ENCODE results near the gene LRRC75A.
A peak's percentile ranks its signal among the peaks of the same experiment; 100 is the strongest.

Gene LRRC75A

DNA sequence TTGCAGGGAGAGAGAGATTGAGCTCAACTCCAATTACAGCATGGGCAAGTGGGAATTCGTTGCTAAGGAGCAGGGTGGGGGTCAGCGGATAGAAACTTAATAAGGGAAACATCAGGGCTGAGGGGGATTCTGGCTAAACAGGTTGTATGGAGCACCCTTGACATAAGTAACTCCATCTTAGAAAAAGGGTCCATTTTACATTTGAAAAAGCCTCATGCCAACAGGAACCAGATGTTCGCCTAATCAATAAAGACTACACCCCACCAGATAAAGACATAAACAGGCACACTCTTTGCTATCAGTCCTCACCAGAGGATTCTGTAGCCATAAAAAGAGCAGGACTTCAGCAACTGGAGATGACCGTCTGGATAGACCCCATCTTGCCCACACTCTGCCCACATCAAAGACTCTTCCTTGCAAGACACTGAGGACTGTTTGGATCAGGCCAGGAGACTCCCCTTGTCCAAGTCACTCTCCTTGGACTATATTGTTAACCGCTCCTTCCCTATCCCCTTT lies 1.6 kb upstream of the LRRC75A start:
- DNase-seq = no peak

DNA sequence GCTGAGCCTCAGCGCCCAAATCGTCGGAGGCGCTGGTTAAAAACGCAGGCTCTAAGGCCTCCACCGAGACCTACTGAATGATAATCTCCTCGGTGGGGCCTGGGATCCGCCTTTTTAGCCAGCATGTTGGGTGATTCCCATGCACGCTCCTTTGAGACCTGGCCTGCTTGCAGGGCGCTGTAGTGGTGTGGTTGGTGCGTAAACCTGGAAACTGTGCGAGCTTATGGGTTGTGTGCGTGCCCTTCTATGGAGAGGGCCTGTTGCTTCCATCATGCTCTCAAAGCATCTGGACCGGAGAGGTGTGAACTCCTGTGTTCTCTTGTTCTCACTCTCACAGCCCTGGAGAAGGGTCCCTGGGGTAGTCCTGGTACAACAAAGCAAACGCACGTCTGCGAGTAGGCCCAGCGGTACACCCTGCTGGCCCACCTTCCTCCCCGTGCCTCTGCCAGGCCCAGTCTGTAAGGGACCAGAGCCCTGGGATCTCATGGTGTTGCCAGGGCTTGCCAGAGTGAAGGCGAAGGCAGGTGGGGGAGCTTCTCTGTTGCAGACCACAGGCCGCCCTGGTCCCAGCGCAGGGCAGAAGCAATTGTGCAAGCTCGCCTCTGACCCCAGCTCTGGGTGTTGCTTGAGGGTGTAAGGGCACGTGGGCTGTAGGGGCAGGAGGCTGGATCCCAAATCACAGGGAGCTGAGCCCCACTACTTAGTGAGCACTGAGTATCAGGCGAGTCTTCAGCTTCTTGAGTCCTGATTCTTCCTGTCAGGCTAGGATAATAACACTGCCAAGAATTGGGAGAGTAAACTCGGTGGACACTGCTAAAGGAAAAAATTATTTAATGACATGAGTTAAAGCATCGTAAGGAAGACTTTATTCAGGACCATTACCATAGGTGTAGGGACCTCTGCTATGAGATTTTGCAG lies 879 bp upstream of the LRRC75A start:
- no peak for DNase-seq

DNA sequence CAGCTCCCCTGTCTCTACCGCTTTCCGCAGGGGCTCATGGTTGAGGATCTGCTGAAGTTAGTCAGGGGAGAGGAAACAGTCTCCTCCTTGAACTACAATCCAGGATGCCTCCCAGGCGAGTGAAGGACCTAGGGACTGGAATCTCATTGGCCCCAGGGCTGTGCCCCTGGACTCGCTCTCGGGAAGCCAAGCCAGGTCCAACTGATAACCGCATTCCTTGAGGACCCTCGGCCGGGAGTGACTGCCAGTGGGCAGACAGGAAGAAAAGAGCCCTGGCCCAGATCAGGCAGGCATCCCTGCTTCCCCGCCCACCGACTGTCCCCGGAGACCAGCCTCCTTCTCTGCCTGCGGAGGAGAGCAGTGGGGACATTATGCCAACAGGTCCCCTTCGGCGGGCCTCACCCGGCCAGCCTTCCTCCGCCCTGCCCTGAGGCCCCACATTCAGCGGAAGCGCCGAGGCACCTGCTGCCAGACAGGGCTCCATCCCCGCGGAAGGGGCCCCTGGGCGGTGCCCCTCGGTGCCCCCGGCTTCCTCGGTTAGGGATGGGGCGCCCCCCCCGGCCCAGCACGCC lies 776 bp downstream of the LRRC75A start:
- peak in 1 of 4 experiments; percentile 12 for DNase-seq

DNA sequence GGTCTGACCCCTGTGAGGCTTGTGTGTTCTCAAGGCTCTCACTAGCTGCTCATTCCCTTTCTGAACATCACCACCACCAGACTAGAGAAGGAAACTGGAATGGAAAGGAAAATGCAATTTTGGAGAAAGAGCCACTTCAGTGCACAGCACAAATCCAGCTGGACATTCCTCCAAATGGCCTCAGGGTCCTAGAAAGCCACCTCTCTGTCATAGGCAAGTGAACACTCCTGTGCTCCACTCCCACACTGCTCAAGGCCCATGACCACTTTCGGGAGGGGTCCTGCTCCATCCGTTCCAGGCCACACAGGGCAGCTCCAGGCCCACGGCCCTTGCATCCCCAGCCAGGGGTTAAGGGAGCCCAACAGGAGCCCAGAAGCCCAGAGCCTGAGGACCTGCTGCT lies 2.6 kb downstream of the LRRC75A start:
- DNase-seq = no peak

DNA sequence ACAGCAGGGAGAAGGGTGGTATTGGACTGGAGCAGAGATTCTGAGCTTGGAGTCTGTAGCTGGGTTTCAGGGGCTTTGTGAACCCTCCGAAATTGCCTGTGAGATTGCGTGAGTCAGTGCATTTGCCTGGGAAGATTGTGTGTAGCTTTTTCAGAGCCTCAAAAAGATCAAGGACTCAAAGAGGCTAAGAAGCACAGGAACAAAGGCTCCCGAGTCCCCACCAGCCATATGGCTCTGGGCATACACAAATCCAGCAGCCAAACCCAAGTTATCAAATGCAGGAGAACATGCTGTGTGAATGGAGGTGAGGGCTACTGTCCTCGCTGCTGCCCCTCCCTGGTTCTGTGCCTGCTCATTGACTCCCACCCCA lies 3.0 kb downstream of the LRRC75A start:
- DNase-seq = no peak

DNA sequence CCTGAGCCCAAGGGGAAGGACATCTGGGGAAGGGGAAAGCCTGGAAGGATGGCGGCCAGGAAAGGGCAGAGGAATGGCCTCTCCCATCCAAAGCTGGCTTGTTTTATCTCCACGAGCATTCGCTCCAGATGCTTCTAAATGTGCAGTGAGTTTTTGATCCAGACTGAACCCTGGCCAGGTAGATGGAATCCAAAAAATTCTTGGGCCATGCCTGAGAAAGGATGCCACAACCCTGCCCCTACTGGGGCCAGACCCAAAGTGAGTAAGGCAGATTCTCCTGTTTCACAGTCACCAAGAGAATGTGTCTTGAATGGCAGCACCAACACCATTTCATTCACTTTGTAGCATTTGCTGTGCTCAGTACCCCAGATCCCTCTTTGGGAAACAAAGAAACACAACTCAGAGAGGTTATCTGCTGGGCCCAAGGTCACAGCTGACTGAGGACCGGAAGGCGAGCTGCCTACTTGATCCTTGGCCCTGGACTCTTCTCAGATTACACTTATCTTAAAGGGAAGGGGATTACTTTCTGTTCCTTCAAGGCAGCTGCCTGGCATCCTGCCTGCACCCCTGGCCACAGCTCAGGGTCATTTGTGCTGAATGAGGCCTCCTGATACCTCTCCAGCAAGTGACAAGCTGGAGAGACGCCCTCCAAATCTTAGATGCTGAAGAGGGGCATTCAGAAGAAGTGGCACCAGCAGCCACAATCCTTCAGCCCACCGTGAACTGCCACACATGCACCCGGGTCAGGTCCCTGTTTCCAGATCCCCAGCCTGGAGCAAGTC lies 3.6 kb downstream of the LRRC75A start:
- no peak for DNase-seq

DNA sequence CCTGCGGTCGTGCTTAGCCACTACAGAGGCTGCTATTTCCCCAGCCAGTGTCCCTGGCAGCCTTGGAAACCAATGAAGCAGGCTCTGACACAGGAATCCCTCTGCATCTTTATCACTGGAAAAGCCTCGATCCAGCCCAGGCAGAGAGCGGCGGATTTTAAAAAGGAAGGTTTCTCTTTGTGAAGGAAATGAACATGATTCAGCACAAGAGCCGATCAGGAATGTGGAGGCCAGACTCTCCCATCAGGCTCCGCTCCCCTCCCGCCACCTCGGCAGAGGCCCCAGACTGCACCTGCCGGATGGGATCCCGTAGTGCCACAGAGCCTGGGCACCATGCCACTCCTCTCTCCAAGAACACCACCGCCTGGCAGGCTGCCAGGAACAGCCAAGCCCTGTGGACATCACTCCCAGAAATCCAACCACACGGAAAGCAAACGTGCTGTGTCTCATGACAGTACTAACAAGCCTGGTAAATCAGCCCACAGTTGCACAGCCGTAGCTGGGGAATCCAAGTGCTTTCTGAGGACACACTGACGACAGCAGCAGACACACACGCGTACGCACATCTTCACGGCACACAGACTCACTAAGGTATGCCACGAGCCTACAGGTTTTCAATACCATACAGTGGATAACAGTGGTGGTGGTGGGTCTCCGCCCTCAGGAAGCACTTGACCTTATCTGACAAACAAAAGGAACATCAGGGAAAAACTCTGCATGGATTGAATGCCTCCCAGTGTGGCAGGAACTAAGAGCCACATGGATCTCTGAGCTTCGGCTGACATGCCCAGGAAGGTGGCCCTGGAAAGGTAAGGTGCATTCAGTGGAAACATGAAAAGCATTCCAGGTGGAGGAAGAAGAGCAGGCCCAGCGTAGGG lies 5.4 kb downstream of the LRRC75A start:
- no peak for DNase-seq

DNA sequence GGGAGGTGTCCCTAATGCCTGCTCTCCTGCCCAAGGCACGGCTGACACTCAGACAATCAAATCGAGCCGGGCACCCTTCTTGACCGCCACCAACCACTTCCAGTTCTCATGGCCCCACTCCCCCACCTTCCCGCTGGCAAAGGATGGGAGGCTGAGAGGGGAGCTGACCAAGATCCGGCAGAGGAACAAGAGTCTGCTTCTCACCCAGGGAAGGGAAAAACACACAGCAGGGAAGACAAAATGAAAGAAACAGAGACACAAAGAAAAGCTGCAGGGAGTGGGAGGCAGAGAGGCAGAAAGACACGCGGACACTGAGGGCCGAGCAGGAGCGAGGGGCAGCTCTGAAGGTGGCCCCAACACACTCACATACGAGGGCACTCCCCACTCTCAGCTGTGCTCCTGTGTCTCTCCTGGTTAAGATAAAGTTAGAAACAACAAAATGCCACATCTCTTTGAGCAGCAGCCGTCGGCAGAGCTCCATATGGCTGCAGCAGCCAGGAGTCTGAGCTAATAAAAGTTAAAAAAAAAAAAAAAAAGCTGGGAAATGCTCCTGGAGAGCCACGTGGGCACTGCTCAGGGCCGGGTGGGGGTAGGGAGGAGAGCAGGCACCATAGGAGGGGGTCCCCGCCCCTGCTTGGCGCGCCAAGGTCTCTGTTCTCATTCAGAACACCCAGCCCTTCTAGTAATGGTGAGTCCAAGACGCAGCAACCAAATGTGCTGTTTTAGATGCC lies 7.4 kb downstream of the LRRC75A start:
- DNase-seq = no peak

DNA sequence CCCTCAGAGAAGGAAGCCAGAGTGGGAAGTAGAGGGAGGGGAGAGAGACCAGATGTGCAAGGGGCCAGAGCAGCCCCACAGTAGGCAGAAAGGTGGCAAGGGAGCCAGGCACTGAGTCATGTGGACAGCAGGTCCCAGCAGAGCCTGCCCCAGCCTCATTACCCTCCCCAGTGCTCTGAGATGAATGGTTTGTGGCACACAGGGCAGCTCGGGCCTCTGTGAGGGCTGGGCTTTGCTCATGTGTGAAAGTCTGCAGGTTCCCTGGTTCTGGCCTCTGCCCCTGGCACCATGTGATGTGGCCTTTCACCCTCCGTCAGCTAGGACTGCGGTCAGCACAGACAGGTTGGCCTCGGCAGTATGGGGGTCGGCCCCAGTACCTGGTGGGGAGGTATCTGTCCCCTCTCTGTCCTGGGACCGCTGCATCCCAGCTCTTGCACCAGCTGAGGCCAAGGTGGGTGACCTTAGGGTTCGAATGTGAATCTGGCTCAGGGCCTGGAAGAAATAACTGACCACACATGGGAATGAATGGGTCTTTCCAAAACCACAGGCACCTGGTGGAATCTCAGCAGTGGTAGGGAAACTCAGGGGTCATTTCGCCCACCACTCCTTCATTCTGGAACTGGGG lies 8.9 kb downstream of the LRRC75A start:
- no peak for DNase-seq

DNA sequence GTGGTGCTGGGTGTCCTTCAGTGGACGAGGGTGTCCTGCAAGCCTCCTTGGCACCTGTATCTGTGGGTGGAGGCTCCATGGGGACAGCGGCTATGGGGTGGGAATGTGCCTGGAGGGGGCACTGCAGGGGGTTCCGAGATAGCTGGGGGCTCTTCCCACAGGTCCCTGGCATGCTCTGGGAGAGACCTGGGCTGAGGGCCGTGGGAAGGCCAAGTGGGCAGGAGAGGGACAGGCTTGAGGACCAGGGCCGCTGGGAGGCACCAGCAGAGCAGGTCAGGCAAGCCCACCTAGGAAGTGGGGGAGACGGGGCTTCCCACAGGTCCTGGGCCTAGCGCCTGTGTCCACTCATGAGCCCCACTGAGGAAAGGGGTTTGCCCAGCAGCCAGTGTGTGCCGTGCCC lies 9.7 kb downstream of the LRRC75A start:
- DNase-seq = no peak

DNA sequence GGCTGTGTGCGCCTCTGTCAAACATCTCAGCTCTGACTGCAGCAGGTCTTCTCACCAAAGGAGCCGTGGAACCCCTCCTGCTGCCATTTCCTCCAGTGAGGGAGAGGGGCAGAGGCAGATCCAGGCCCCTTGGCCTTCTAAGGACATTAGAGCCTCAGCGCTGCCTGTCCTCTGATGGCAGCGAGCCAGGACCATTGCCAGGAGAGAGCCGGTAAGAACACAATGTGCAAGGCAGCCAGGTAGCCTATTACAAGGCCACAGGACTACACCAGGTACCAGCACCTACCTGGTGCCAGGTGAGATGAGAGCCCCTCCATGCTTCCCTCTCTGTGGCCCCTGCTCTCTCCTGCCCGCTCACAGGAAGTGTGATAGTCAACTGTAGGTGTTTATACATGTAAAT lies 11.0 kb downstream of the LRRC75A start:
- DNase-seq = no peak

DNA sequence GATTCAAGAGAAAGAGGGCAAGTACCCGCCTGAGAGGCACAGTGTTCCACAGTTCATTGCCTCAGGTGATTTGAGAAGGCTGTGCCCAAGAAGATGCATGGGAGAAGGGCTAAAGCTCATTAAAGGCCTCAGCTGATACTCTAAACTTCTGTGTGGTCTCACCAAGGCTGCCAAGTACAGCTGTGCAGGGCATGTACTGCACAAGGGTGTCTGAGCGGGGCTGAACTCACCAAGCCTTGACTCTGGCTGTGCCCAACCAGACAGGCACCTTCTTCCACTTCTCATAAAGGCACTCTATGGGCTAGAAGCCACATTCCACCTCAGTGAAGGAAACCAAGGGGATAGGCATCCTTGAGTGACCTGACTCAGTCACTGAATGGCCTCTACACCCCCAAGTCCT lies 12.7 kb downstream of the LRRC75A start:
- no peak for DNase-seq

DNA sequence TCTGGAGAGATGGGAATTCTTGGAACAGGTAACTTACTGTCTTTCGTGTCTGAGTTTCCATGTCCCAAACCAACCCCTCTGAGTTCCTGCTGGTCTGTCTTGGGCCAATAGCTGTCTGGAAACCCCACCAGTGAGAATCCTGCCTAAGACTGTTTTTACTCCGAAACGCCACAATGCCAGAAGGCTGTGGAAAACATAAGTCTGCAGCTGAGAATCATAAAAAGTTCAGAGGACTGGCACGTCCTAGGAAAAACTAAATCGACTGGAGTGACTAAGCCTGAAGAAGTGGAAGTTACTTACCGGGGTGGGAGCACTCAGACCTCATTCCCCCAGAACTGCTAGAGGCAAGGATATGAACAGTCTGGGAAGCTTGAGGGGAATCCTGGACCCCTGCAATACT lies 13.3 kb downstream of the LRRC75A start:
- DNase-seq = no peak

DNA sequence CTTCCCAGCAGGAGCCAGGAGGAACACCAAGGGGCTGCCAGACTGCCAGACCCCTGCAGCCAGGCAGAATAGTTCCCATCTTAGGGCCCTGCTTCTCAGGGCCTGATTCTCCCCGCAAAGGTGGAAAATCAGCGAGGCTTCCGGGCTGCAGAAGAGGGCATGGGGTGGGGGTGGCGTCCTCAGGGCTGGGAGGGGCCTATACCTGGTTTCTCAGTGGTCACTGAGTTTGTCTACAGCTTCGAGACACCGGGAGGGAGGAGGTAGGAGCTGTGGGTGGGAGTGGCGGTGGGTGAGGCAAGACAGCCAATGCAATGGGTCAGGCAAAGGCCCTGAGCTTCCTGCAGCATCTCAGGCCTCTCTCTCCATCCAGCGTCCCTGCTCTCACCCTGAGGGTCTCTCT lies 14.3 kb downstream of the LRRC75A start:
- DNase-seq = no peak

DNA sequence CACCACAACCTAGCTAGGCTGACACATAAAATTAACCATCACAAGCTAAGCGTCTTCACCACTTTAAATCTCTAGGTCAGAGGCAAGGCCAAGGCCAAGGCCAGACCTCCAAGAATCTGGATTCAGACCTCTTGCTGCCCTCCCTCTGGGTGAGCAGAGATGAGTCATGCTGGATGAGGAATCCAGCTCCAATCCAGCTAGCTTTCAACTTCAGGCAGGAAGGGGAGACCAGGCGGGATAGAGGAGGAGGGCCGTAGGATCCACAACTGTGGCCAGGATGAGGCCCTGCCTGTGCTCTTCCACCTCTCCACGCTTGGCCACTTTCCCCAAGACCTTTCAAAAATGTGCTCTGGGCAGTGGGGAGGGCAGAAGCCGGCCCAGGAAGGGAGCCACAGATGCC lies 14.7 kb downstream of the LRRC75A start:
- no peak for DNase-seq

DNA sequence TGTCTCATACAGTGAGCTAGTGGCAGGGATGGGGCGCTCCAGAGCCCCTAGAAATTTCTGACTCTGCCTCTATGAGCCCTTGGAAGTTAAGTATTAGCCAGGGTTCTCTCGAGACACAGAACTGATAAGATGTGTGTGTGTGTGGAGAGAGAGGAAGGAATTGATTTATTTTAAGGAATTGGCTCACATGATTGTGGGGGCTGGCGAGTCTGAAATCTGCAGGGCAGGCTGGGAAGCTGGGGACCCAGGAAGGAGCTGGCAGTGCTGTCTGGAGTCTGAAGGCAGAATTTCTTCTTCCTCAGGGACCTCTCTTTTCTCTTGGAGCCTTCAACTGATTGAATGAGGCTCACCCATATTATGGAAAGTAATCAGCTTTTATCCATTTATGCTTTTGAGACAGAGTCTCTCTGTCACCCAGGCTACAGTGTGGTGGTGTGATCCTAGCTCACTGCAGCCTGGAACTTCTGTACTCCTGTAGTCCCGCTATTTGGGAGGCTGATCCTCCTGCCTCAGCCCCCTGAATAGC lies 16.8 kb downstream of the LRRC75A start:
- DNase-seq = no peak

DNA sequence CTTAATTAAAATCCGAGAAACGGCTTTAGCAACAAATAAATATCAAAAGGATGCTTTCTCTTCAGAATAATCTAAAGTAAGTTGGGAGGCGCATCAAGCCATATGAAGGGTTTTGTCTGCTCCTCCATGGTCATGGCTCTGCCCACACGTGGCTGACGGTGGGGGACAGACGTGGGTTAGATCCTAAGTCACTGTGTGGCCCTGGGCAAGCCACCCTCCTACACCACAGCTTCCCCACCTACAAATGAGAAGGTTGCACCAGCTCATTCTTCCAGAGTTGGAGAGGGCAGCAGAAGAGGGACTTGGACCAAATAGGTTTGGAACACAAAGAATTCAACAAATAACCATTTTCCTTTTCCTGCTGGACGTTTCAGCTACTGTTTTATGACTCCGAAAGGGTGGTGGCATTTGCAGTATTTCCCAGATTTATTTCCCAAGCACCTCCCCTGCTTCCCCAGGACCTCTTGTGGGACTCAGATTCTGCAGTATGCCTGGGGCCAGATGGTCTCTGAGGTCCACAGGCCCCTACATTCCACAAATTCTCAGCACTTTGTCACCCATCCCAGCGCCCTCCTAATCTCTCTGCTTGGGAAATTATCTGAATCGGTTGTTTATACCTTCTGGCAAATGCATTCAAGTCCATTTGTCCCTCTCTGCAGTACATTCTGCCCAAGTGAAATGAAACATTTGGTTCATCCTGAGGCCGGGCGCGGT lies 17.8 kb downstream of the LRRC75A start:
- no peak for DNase-seq

DNA sequence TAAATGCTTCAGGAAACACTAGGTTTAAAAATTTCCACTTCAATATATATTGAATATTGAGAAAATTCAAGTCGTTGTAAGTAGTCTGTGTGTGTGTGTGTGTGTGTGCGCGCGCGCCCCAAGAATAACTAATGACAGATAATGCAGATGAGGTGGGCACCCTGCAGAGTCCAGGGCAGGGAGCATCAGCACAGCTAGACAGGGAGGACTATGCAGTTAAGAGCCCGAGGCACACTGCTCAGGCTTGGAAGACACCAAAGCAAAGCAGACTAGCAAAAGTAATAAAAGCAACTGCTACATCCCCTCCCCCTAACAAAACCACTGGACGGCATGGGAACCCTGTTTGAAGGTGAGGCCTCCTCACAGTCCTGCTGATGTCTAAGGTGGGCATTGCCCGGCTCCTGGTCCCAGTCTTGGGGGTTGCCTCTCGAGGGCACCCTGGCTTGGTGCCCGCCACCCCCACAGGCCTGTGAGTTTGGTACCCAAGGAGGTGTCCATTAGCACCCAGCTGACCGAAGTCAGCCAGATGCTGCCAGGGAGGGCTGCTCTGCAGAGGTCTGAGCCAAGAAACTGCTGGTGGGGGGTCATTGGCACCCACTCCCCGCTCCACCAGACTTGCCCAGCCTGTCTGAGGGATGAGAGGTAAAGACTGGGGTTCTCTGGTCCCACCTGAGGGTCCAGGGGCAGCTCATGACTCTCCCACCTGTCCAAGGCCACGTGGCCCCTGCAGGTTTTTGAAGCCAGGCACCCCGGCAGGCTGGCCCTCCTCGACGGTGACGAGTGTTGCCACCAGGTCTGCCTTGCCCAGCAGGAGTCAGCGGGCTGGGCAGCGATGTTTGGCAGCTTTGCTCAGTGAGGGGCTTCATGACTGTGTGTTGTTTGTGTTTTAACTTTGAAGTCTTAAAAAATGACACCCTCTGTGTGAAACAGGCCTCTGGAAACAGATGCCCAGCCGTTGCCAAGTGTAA lies 18.7 kb downstream of the LRRC75A start:
- DNase-seq = no peak

DNA sequence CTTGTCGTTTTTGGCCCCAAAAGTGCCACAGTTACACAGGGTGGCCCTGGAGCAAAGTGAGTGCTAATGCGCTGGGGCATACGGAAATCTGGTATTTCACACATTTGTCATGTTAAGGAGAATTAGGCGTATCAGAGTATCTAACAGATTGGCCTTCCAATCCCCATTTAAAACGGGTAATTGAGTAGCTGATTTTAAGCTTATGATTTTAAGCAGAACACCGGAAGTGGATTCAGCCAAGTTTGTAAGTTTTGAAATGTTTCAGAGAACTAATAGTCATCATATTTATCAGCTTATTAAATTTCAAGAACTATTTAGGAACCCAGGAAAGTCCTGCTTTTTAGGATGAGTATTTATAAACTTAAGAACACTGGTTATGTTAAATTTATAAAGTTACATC lies 19.5 kb downstream of the LRRC75A start:
- DNase-seq = no peak
